HEK293 (cell line): ENCODE results near the gene ZNF594.

ENCODE experiments used
- CTCF ChIA-PET: fragments of 350-600 bp; formaldehyde crosslinking; extraction: SDS; loops from one replicate; lab custom pipeline; 2021; ENCODE audit warnings: antibody characterized with exemption; lab: Yijun Ruan, JAX
- POLR2A ChIA-PET: fragments of 300-600 bp; formaldehyde crosslinking; extraction: SDS; loops from one replicate; lab custom pipeline; 2020; ENCODE audit warnings: antibody characterized with exemption, inconsistent platforms; lab: Yijun Ruan, JAX
- H3K27ac ChIP-seq: fragments of 200-500 bp; sonication (Bioruptor generic); 2 replicates; pipeline ENCODE4 v1.5.1; 2014; ENCODE audit warnings: low read depth, low read length, control low read depth, inconsistent platforms; ENCODE audit errors: extremely low read depth
- H3K36me3 ChIP-seq, 2 experiments: fragments of 200-500 bp in 1 of 2; sonication (Bioruptor generic) in 1 of 2; 1 replicate in 1 of 2; 2 replicates in 1 of 2; pipeline ENCODE4 v1.5.1; 2014 to 2017; ENCODE audit warnings: inconsistent platforms in 2 of 2, low read length in 2 of 2; ENCODE audit not compliant: control insufficient read depth in 2 of 2, insufficient read depth in 1 of 2
- H3K4me1 ChIP-seq: fragments of 200-500 bp; sonication (Bioruptor generic); 2 replicates; pipeline ENCODE4 v1.5.1; 2014; ENCODE audit warnings: mild to moderate bottlenecking, low read length, inconsistent platforms; ENCODE audit not compliant: control insufficient read depth, insufficient read depth
- H3K4me3 ChIP-seq: 2 replicates; pipeline ENCODE4 v1.5.1; 2011; ENCODE audit warnings: low read depth, mild to moderate bottlenecking, control low read depth, low read length, moderate library complexity
- H3K9me3 ChIP-seq: fragments of 200-500 bp; sonication (Bioruptor generic); 2 replicates; pipeline ENCODE4 v1.5.1; 2014; ENCODE audit warnings: low read depth, low read length, inconsistent platforms; ENCODE audit not compliant: control insufficient read depth, insufficient read depth
- CTCF ChIP-seq: fragments of 450-650 bp; formaldehyde crosslinking; IDR thresholded peaks from 2 replicates; pipeline ENCODE4 v1.5.1; 2016; ENCODE audit warnings: missing biosample characterization, missing genetic modification characterization
- GFI1B ChIP-seq: fragments of 450-650 bp; formaldehyde crosslinking; IDR thresholded peaks from 2 replicates; pipeline ENCODE4 v1.5.1; 2016; ENCODE audit warnings: missing biosample characterization, missing genetic modification characterization
- OSR2 ChIP-seq: fragments of 450-650 bp; formaldehyde crosslinking; IDR thresholded peaks from 2 replicates; pipeline ENCODE4 v1.5.1; 2016; ENCODE audit warnings: missing biosample characterization, missing genetic modification characterization
- SETDB1 ChIP-seq: IDR thresholded peaks from one replicate; pipeline ENCODE4 v1.6.1; 2017; ENCODE audit warnings: mild to moderate bottlenecking, low read length, moderate library complexity, mixed read lengths; ENCODE audit not compliant: insufficient read length
- TRIM28 ChIP-seq: IDR thresholded peaks from 2 replicates; pipeline ENCODE4 v1.6.1; 2011; ENCODE audit warnings: low read length, control low read depth, borderline replicate concordance
- ZBTB26 ChIP-seq: fragments of 450-650 bp; formaldehyde crosslinking; optimal IDR thresholded peaks from 2 replicates; pipeline ENCODE3; 2016; ENCODE audit warnings: missing biosample characterization, mild to moderate bottlenecking, missing genetic modification characterization
- ZNF16 ChIP-seq: fragments of 450-650 bp; formaldehyde crosslinking; IDR thresholded peaks from 2 replicates; pipeline ENCODE4 v1.5.1; 2016; ENCODE audit warnings: low read depth, missing biosample characterization, missing genetic modification characterization
- ZNF174 ChIP-seq: fragments of 450-650 bp; formaldehyde crosslinking; IDR thresholded peaks from 2 replicates; pipeline ENCODE4 v1.5.0; 2017; ENCODE audit warnings: missing biosample characterization, mild to moderate bottlenecking, missing genetic modification characterization
- ZNF239 ChIP-seq: fragments of 450-650 bp; formaldehyde crosslinking; IDR thresholded peaks from 2 replicates; pipeline ENCODE4 v1.5.1; 2016; ENCODE audit warnings: missing biosample characterization, missing genetic modification characterization
- ZNF274 ChIP-seq, 2 experiments: fragments of 200-500 bp in 1 of 2; fragments of 450-650 bp in 1 of 2; sonication (Bioruptor generic) in 1 of 2; formaldehyde crosslinking in 1 of 2; IDR thresholded peaks; 2 replicates each; pipeline versions ENCODE4 v1.5.1 to v1.6.1; 2014 to 2016; ENCODE audit warnings: borderline replicate concordance in 1 of 2, inconsistent platforms in 1 of 2, low read length in 1 of 2, missing biosample characterization in 1 of 2, missing genetic modification characterization in 1 of 2
- ZNF280C ChIP-seq: fragments of 450-650 bp; formaldehyde crosslinking; IDR thresholded peaks from 2 replicates; pipeline ENCODE4 v1.5.1; 2016; ENCODE audit warnings: missing biosample characterization, missing genetic modification characterization
- ZNF280D ChIP-seq: fragments of 450-650 bp; formaldehyde crosslinking; IDR thresholded peaks from 2 replicates; pipeline ENCODE4 v1.5.1; 2016; ENCODE audit warnings: missing biosample characterization, missing genetic modification characterization
- ZNF48 ChIP-seq: fragments of 450-650 bp; formaldehyde crosslinking; IDR thresholded peaks from 2 replicates; pipeline ENCODE4 v1.5.1; 2016; ENCODE audit warnings: missing biosample characterization, missing genetic modification characterization
- ZNF580 ChIP-seq: fragments of 450-650 bp; formaldehyde crosslinking; IDR thresholded peaks from 2 replicates; pipeline ENCODE4 v1.5.1; 2016; ENCODE audit warnings: missing biosample characterization, missing genetic modification characterization
- ZNF677 ChIP-seq: fragments of 450-650 bp; IDR thresholded peaks from 2 replicates; pipeline ENCODE4 v1.5.0; 2018; ENCODE audit warnings: missing biosample characterization, mild to moderate bottlenecking, missing genetic modification characterization, moderate library complexity
- ZNF768 ChIP-seq: fragments of 450-650 bp; formaldehyde crosslinking; IDR thresholded peaks from 2 replicates; pipeline ENCODE4 v1.5.1; 2018; ENCODE audit warnings: missing biosample characterization, mild to moderate bottlenecking, missing genetic modification characterization
- TF ChIP-seq, protein P1 (sequence below): fragments of 450-650 bp; formaldehyde crosslinking; IDR thresholded peaks from 2 replicates; pipeline ENCODE4 v1.5.1; 2016; ENCODE audit warnings: missing biosample characterization, missing genetic modification characterization
- TF ChIP-seq, protein P2 (sequence below): fragments of 450-650 bp; formaldehyde crosslinking; IDR thresholded peaks from 2 replicates; pipeline ENCODE4; 2016; ENCODE audit warnings: missing biosample characterization, missing genetic modification characterization

ZNF594 gene

GRCh38 chr17:5182597-5183409, 8.9 kb downstream of the ZNF594 start:
- H3K4me1 ChIP-seq = no peaks in the 10 kb centered on the region
- H3K9me3 ChIP-seq = peaks cover 16% of the 10 kb centered on the region
- peaks cover 8 to 19% of the 10 kb centered on the region in 2 experiments for H3K36me3 ChIP-seq
- TF ChIP-seq ZNF274 (IDR thresholded peaks at IDR 0.05; ENCODE audit: low read length) (no peak), ZNF274 (tag by site-specific recombination; IDR thresholded peaks at IDR 0.05; ENCODE audit: borderline replicate concordance) (0 out of 2 replicates have a peak, but pooled peaks have one; percentile 19), ZNF174 (tag by site-specific recombination) (no peak), ZNF16 (tag by site-specific recombination) (no peak), ZNF239 (tag by site-specific recombination) (peak; percentile 78; the same call in 1 of the 2 replicates), GFI1B (tag by site-specific recombination) (no peak), SETDB1 (peak; percentile 94), OSR2 (tag by site-specific recombination) (no peak), TRIM28 (peak; percentile 93; the same call in 1 of the 2 replicates)
- CTCF ChIA-PET = interaction anchor here (0.8 kb wide), 1 partner anchor 8 kb away, joined by 4 read pairs; the partner anchor contains the start of gene ZNF594
- POLR2A ChIA-PET = interaction anchor here (2.5 kb wide), 1 partner anchor 8 kb away, joined by 13 read pairs; the partner anchor contains the start of gene ZNF594
- H3K27ac ChIP-seq = no peak overlapping the region
- H3K4me3 ChIP-seq = no peak overlapping the region

- ChIA-PET POLR2A (interaction anchor here (2.5 kb wide), 1 partner anchor 10 kb away, joined by 13 read pairs; the partner anchor contains the start of gene ZNF594), CTCF (interaction anchor here (1.3 kb wide), 1 partner anchor 10 kb away, joined by 3 read pairs; no protein-coding TSS in a partner anchor)
- Histone ChIP-seq H3K4me1 (no peaks in the 10 kb centered on the region), H3K9me3 (peaks cover 15% of the 10 kb centered on the region), H3K4me3 (no peak overlapping the region), H3K36me3 (peaks cover 8 to 11% of the 10 kb centered on the region in 2 experiments), H3K27ac (no peak overlapping the region)
- no peak for TF ChIP-seq ZNF280C
- no peak for TF ChIP-seq CTCF (tag by site-specific recombination)
- TF ChIP-seq, protein P1, sequence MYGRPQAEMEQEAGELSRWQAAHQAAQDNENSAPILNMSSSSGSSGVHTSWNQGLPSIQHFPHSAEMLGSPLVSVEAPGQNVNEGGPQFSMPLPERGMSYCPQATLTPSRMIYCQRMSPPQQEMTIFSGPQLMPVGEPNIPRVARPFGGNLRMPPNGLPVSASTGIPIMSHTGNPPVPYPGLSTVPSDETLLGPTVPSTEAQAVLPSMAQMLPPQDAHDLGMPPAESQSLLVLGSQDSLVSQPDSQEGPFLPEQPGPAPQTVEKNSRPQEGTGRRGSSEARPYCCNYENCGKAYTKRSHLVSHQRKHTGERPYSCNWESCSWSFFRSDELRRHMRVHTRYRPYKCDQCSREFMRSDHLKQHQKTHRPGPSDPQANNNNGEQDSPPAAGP (tag by site-specific recombination) = no peak
- peak; percentile 94 for TF ChIP-seq SETDB1
- peak; percentile 76; the same call in 1 of the 2 replicates for TF ChIP-seq ZNF280D (tag by site-specific recombination)
- peak; percentile 88 for TF ChIP-seq TRIM28
- TF ChIP-seq, protein P2, sequence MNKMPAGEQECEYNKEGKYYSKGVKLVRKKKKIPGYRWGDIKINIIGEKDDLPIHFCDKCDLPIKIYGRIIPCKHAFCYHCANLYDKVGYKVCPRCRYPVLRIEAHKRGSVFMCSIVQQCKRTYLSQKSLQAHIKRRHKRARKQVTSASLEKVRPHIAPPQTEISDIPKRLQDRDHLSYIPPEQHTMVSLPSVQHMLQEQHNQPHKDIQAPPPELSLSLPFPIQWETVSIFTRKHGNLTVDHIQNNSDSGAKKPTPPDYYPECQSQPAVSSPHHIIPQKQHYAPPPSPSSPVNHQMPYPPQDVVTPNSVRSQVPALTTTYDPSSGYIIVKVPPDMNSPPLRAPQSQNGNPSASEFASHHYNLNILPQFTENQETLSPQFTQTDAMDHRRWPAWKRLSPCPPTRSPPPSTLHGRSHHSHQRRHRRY (tag by site-specific recombination) = no peak
- TF ChIP-seq ZNF48 (tag by site-specific recombination) = no peak
- TF ChIP-seq ZNF677 (tag by site-specific recombination) = no peak
- no peak for TF ChIP-seq ZBTB26 (tag by site-specific recombination)
- 0 out of 2 replicates have a peak, but pooled peaks have one; percentile 44 for TF ChIP-seq ZNF768 (tag by site-specific recombination)
- no peak for TF ChIP-seq ZNF580
Observed at GRCh38 chr17:5181509-5182305, 10.0 kb downstream of the ZNF594 start.
